Measurements from ENCODE around the gene TBATA. TPM values are rescaled to one million over a fixed set of nuclear protein-coding genes. Genes with fewer than 3 reads are reported as not detected.

The TBATA gene
- polyA plus RNA-seq, 1 donor (not counting 4 experiments of a cell fraction or from before 2014, with no cell fraction given): not detected

DNA sequence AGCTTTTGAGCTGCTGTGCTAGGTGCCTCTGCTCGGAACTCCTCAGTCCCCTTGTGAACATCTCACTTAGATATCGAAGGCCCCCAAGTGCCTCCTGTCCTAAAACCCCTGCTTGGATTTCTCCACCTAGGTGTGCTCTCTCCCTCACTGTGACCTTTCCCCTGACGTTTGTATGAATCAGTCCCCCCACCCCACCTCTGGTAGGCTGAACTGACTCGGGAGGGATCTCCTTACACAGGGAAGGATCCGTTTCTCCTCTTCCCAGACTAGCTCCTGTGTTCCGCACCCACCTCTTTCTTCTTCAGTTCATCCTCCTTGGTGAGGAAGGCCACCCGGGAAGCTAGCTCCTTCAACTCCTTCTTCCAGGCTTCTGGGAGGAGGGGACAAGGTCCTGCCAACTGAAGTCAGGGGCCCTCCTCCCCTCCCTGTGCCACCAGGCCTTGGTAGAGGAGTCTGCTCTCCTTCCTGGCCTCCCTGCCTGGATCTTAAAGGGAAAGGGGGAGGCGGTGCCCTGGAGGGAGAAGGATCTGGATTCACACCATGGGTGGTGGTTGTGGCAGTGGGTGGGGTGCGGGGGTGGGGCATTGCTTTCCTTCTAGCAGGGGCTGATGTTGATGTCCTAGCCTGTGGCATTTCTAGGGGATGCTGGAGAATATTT lies 6.8 kb downstream of the TBATA start:
- no peak overlapping the region for H3K9ac ChIP-seq (ENCODE audit: control insufficient read depth, extremely low read depth, insufficient read depth, low read length)
- H3K79me2 ChIP-seq (ENCODE audit: control insufficient read depth, insufficient read depth, low read length): no peaks in the 10 kb centered on the region
- H3K9me1 ChIP-seq (ENCODE audit: control insufficient read depth, extremely low read depth, insufficient read depth, low read length): no peaks in the 10 kb centered on the region
- dilution Hi-C loops (cut with MboI; ENCODE audit: extremely low pct_ligation_motif_present, low sequenced_read_pairs): no loop called here
- no peak for TF ChIP-seq EZH2 (IDR thresholded peaks at IDR 0.05; ENCODE audit: low read length)
- no peak overlapping the region for H2AFZ ChIP-seq (ENCODE audit: control insufficient read depth, low read length)
- FAIRE-seq (no peak), DNase-seq (ENCODE audit: low read depth, low spot score) (no peak)
- peaks cover 12% of the 10 kb centered on the region for H3K27me3 ChIP-seq (ENCODE audit: control insufficient read depth, extremely low read depth, insufficient read depth, low read length)
- H3K27ac ChIP-seq (ENCODE audit: control insufficient read depth, insufficient read depth, low read length): no peak overlapping the region
- no peaks in the 10 kb centered on the region for H3K4me1 ChIP-seq (ENCODE audit: control insufficient read depth, extremely low read depth, insufficient read depth, low read length)
- no peaks in the 10 kb centered on the region for H3K36me3 ChIP-seq (ENCODE audit: control insufficient read depth in 2 of 2, extremely low read depth in 1 of 2, insufficient read depth in 2 of 2, low read length in 2 of 2)
- H3K9me3 ChIP-seq (ENCODE audit: control insufficient read depth, low read depth, low read length): no peaks in the 10 kb centered on the region
- no peak overlapping the region for H3K4me2 ChIP-seq (ENCODE audit: control insufficient read depth, extremely low read depth, insufficient read depth, low read depth, low read length)
- no peaks in the 10 kb centered on the region for H4K20me1 ChIP-seq (ENCODE audit: control insufficient read depth, extremely low read depth, insufficient read depth, low read length)
- no peak overlapping the region for H3K4me3 ChIP-seq (ENCODE audit: control insufficient read depth in 2 of 3, extremely low read depth in 1 of 3, insufficient read depth in 2 of 3, low read depth in 1 of 3, low read length in 3 of 3)

DNA sequence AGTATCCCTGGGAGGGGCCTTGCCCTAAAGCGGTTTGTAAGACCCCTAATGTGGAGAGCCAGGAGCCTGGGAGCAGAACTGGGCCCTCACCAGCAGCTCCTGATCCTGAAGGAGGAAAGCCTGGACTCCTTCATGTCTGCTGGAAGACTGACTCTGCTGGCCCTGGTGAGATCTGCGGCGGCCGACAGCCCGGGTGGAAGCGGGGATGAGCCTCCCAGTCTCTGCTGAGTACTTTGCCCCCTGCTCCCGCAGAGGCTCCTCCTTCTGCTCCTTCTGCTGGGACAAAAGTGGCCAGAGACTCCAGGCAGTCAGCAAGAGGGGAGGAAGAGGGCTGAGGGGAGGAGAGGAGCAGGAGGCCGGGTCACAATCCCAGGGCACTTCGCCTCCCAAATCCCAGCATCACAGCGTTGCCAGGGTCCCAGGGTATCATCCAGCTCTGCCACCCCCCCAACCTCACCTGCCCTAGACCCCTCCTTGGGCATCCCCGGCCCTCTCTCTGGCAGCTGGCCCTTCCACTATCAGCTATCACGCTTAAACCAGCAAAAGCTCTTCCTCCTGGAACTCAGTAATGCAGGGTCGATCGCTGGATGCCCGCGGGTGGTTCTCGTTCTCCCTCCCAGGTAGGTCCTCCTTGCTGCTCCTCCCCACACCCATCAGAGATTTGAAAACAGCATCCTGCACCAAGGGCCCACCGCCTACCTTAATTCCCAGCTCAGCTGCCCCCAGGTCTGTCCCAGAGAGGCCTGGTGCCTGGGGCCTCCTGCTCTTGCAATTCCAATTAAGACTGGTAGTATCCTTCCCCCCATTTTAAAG lies 7.9 kb downstream of the TBATA start:
- H3K27me3 ChIP-seq (ENCODE audit: control insufficient read depth, extremely low read depth, insufficient read depth, low read length): peaks cover 6% of the 10 kb centered on the region
- no peak overlapping the region for H3K4me3 ChIP-seq (ENCODE audit: control insufficient read depth in 2 of 3, extremely low read depth in 1 of 3, insufficient read depth in 2 of 3, low read depth in 1 of 3, low read length in 3 of 3)
- no peaks in the 10 kb centered on the region for H4K20me1 ChIP-seq (ENCODE audit: control insufficient read depth, extremely low read depth, insufficient read depth, low read length)
- no peaks in the 10 kb centered on the region for H3K9me3 ChIP-seq (ENCODE audit: control insufficient read depth, low read depth, low read length)
- no peak overlapping the region for H3K4me2 ChIP-seq (ENCODE audit: control insufficient read depth, extremely low read depth, insufficient read depth, low read depth, low read length)
- no peaks in the 10 kb centered on the region for H3K36me3 ChIP-seq (ENCODE audit: control insufficient read depth in 2 of 2, extremely low read depth in 1 of 2, insufficient read depth in 2 of 2, low read length in 2 of 2)
- H3K9me1 ChIP-seq (ENCODE audit: control insufficient read depth, extremely low read depth, insufficient read depth, low read length): no peaks in the 10 kb centered on the region
- H3K4me1 ChIP-seq (ENCODE audit: control insufficient read depth, extremely low read depth, insufficient read depth, low read length): no peaks in the 10 kb centered on the region
- no peak for DNase-seq (ENCODE audit: low read depth, low spot score)
- TF ChIP-seq, protein P1, sequence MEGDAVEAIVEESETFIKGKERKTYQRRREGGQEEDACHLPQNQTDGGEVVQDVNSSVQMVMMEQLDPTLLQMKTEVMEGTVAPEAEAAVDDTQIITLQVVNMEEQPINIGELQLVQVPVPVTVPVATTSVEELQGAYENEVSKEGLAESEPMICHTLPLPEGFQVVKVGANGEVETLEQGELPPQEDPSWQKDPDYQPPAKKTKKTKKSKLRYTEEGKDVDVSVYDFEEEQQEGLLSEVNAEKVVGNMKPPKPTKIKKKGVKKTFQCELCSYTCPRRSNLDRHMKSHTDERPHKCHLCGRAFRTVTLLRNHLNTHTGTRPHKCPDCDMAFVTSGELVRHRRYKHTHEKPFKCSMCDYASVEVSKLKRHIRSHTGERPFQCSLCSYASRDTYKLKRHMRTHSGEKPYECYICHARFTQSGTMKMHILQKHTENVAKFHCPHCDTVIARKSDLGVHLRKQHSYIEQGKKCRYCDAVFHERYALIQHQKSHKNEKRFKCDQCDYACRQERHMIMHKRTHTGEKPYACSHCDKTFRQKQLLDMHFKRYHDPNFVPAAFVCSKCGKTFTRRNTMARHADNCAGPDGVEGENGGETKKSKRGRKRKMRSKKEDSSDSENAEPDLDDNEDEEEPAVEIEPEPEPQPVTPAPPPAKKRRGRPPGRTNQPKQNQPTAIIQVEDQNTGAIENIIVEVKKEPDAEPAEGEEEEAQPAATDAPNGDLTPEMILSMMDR (optimal IDR thresholded peaks at IDR 0.05 in 1 of 3, IDR thresholded peaks at IDR 0.05 in 1 of 3, conservative IDR thresholded peaks at IDR 0.05 in 1 of 3; ENCODE audit: extremely low read depth in 1 of 3, insufficient read depth in 2 of 3, low read length in 3 of 3): no peak
- TF ChIP-seq EZH2 (IDR thresholded peaks at IDR 0.05; ENCODE audit: low read length): no peak
- H3K79me2 ChIP-seq (ENCODE audit: control insufficient read depth, insufficient read depth, low read length): no peaks in the 10 kb centered on the region
- H2AFZ ChIP-seq (ENCODE audit: control insufficient read depth, low read length): no peak overlapping the region
- no peak overlapping the region for H3K27ac ChIP-seq (ENCODE audit: control insufficient read depth, insufficient read depth, low read length)
- no peak for FAIRE-seq
- dilution Hi-C loops (cut with MboI; ENCODE audit: extremely low pct_ligation_motif_present, low sequenced_read_pairs): no loop called here
- no peak overlapping the region for H3K9ac ChIP-seq (ENCODE audit: control insufficient read depth, extremely low read depth, insufficient read depth, low read length)
